Measurements from ENCODE around the gene CFHR2. TPM values are rescaled to one million over a fixed set of nuclear protein-coding genes. Genes with fewer than 3 reads are reported as not detected.

The CFHR2 gene
- total RNA-seq = not detected in 2 replicates

DNA sequence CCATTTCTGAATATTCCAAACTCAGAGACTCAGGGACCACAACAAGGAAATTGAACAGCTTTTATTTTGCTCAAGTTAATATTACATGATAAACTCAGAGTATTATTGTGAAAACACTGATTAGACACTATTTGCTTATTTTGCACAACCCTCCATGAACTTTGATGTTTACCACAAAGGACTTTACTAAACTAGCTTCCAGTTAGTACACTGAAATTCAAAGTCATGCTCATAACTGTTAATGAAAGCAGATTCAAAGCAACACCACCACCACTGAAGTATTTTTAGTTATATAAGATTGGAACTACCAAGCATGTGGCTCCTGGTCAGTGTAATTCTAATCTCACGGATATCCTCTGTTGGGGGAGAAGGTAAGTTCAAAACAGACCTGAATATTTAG lies at the start of gene CFHR2:
TSS of gene CFHR2 (plus strand) at position 171 of the 400 bp plus-strand sequence. CDS start at position 314, 143 bp downstream.

DNA sequence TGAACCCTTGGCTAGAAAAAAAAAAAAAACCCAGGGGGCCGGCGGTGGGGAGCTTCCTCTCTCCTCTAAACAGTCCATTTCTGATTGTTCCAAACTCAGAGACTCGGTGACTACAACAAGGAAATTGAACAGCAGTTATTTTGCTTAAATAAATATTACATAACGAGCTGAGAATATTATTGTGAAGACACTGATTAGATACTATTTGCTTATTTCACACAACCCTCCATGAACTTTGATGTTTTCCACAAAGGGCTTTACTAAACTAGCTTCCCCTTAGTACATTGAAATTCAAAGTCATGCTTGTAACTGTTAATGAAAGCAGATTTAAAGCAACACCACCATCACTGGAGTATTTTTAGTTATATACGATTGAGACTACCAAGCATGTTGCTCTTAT lies 33.7 kb downstream of the CFHR2 start, which contains the start of gene CFHR5:
TSS of gene CFHR5 (plus strand) at position 279 of the 400 bp plus-strand sequence. CDS start at position 388, 109 bp downstream.

Other genes with a start within 250 kb of the CFHR2 start
- gene CFHR3, start 168.9 kb upstream of the CFHR2 start, total RNA-seq = not detected in 2 replicates
- gene CFHR1, start 124.0 kb upstream of the CFHR2 start, total RNA-seq = not detected in 2 replicates
- not detected in 2 replicates for gene CFHR4, start 55.7 kb upstream of the CFHR2 start, total RNA-seq
- not detected in 2 replicates for gene CFHR5, start 33.8 kb downstream of the CFHR2 start, total RNA-seq
- gene F13B, start 123.5 kb downstream of the CFHR2 start, total RNA-seq = not detected in 2 replicates
- gene ASPM, start 202.9 kb downstream of the CFHR2 start, total RNA-seq = 17.7 and 26.7 TPM in 2 replicates